HS-27A (cell line): ENCODE results near the gene RAF1.
A peak's percentile ranks its signal among the peaks of the same experiment; 100 is the strongest.
"Not testable (repeated sequence)": the region's sequence is repeated elsewhere in the genome, so short reads cannot be mapped to it uniquely, and the experiment has no call there.

Source experiments
- DNase-seq: peaks from one replicate; pipeline ENCODE4 v3.0.0-alpha.2; 2012; ENCODE audit warnings: low read depth, missing footprints

Gene RAF1

DNA sequence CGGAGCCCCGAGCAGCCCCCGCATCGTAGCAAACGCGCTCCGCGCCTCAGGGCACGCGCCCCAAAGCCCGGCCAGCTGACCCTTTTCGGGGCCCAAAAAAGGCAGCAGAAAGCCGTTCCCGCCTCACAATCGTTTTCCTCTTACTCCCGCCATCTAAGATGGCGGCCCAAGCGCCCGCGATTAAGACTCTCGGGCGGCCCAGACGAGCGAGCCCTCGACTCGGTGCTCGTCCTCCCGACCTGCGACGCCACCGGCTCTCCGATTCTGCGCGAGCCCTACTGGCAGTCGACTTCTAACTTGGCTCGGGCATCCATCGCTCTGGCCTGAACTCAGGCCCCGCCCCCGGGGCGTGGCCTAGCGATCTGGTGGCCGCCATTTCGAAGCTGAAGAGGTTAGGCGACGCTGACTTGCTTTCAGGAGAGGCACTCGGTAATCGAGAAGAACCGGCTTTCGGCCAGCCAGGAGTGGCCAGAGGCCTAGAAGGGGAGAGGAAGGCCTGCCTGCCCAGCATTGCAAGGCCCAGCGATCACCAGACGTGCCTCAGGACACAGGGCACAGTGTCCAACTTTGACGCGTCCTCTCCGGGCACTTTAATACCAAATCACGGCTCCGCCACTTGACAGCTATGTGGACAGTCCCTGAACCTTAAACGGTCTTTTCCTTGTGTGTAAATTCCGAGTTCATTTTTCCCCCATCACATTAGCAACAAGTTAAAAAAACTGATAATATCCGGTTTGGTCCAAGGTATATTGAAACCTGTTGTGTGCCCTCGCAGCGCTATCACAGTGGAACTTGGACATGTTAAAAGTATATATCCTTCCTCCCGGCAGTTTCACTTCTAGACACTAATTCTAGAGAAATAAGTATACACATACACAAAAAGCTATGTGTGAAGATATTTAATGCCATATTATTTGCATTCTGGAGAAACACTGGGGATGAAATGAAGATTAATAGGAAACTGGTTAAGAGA, at the start of gene RAF1:
TSS of gene RAF1 (minus strand) at position 182 of the 973 bp plus-strand sequence. CDS start 45,396 bp downstream, outside the sequence.
- peak; percentile 96 for DNase-seq

DNA sequence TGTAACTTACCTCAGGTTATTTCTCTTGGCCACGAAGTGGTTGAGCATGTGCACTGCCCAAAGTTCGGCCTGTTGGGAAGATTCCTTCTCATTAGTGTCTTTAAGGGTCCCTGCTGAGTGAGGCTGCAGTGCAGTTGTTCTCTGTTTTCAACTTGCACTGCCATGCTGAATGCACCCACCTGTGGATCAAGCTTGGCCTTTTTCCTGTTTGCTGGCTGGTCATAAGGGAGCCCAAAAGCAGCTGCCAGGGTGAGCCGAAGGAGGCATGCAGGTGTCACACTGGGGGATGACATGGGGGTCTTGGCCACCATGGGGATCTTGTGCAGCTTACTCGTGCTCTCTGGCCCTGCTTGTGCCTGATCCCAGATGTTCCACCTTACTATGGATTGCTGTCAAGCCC, 46.1 kb upstream of the RAF1 start:
- no peak for DNase-seq

DNA sequence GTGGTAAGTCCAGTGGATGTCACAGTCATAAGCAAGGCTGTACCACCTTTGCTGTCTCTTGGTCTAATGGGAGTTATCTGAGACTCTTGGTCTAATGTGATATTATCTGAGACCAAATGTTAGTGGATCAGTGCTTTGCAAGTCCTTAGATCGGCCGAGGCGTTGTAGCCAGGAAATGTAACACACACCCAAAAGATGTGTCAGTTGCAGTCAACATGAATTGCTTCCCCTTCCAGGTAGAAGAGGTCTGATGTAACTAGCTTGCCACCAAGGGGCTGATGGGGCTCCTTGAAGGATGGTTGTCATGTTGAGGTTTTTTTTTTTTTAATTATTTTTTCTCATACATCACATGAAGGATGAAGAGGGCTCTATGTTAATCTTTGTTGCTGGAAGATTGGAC, 45.4 kb upstream of the RAF1 start:
- no peak for DNase-seq

DNA sequence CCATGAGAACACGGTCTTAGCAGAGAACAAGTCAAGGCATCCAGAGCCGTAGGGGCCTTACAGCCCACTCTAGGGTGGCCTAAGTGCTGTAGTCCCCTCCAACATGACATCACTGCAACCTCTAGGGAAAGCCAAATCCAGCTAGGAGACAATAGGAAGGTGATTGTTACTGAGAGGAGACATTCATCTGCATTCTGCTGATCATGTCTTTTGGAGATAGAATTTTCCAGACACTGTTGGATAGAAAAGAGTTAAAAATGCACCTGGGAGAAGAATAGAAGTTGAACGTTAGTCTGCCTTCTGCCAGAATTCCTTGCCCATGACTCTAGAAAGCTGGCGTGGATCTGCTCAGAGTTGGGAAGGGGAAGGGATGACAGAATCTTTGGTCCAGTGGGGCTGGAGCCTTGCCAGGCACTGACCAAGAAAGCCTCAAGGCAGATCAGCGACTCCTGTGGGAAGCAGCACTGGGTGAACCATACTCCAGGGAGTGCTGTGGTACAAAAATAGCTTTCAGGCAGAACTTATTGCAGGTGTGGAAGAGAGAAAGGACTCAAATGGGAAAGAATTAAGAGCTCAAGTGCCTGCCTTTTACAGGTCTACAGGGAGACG, 44.8 kb upstream of the RAF1 start:
- DNase-seq, result peak; percentile 41

DNA sequence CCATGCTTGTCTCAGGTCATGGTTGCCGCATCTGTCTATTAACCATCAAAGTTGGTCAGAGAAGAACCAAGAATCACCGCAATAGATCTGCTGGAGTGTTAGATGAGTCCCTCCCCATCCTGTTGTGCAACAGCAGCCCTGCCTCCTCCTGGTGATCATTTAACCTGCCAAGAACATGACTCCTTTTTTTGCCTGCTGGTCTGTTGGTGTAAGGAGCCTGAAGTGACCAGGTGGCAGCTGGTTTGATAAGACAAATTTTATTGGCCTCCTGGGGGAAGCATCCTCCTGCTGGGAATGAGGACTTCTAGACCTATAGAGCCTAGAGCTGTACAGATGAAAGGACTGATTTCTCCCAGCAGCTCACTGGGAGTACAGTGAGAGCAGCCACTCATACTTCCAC, 43.5 kb upstream of the RAF1 start:
- DNase-seq, result no peak

DNA sequence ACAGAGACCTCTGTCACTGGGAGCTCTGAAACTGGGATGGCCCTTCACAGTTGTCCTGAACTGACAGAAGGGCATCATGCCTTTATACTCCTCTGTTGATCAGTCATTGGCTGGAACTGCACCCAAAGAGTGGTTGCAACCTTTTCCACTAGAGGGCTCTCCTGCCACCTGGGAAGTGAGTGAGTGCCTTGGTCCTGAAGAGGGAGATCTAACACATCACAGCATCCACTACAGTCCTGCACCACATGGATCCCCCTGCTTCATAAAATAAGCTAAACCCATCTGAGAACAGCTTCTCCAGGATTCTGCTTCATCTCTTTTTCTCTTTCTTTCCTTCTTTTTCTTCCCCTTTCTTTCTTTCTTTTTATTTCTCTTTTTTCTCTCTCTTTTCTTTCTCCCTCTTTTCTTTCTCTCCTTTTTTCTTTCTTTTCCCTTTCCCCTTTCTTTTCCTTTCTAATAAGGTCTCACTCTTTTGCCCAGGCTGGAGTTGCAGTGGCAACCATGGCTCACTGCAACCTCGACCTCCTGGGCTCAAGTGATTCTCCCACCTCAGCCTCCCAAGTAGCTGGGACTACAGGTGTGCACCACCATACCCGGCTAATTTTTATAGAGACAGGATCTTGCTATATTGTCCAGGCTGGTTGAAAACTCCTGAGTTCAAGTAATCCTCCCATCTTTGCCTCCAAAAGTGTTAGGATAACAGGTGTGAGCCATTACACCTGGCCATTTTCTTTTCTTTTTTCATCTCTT, 42.8 kb upstream of the RAF1 start:
- peak; percentile 46 for DNase-seq

DNA sequence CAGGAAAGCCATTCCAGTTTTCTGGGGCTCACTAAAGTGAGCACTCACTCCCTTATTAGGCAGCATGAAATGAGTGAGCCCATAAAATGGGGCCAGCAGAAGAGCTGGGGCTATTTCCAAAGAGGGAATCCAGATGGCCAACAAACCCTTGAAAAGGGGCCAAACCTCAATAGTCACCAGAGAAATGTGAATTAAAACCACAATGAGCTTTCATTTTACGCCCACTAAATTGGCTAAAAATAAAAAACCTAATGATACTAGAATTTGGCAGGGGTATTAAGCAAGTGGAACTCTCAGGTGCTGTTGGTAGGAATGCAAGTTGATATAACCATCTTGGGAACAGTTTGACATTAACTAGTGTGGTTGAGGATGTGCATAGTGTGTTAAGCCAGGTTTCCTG, 42.1 kb upstream of the RAF1 start:
- DNase-seq, result no peak

DNA sequence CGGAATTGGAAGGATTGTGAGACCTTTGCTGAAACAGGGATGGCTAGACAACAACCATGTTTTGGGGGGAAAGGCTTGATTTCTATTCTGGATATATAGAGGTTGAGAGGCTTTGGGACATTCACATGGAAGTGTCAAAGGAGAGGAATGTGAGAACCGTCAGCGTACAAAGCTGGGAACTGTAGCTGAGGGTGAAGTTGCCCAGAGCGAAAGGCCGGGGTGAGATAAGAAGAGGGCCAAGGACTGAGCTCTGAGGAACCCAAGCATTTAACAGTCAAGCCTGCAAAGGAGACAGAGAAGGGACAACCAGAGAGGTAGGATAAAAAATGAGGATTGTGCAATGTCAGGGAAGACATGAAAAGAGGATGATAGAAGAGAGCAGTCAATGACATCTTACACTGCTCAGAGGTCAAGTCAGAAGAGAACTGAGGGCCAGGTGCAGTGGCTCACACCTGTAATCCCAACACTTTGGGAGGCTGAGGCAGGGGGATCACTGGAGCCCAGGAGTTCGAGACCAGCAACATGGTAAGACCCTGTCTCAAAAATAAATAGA, 41.5 kb upstream of the RAF1 start:
- no peak for DNase-seq

DNA sequence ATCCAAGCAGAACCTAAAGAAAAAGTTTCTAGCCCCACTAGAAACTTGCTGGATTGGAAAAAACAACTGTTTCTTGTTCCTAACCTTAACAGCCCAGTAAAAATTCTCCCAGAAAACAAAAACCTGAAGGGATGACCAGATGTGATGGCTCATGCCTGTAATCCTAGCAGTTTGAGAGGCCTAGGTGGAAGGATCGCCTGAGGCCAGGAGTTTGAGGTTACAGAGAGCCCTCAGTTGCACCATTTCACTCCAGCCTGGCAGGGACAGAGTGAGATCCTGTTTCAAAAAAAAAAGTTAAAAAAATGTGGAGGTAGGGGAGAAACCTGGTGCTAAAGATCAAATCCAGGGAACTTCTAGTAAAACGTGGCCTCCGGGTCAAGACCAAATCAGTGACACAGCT, 38.6 kb upstream of the RAF1 start:
- no peak for DNase-seq

DNA sequence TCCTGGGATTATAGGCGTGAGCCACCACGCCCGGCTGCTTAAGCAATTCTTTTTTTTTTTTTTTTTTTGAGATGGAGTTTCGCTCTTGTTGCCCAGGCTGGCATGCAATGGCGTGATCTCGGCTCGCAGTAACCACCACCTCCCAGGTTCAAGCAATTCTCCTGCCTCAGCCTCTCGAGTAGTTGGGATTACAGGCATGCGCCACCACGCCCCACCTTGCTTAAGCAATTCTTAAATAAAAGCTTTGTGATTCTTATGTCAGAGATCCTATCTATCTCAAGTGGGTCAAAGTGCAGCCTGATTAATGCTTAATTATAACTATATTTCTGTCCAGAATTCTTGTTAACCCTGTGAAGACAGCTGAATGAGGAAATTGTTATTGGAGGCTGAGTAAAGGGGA, 37.7 kb upstream of the RAF1 start:
- DNase-seq, result not testable (repeated sequence)

DNA sequence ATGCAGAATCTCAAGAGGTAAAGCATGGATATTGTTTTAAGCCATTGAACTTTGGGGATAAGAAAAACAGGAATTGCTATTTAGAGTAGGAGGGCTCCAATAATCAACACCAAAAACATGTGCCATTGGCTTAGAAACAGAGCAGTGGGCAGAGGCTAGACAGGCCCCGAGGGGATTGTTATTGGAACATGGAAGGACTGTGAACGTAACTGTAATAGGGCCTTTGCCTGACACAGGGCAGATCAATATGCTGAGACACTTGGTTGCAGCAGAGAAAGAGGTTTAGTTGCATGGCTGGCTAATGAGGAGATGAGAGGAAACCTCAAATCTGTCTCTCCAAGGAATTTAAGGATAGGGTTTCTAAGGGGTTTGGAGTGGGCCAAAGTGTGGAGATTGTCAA, 36.9 kb upstream of the RAF1 start:
- DNase-seq, result no peak

DNA sequence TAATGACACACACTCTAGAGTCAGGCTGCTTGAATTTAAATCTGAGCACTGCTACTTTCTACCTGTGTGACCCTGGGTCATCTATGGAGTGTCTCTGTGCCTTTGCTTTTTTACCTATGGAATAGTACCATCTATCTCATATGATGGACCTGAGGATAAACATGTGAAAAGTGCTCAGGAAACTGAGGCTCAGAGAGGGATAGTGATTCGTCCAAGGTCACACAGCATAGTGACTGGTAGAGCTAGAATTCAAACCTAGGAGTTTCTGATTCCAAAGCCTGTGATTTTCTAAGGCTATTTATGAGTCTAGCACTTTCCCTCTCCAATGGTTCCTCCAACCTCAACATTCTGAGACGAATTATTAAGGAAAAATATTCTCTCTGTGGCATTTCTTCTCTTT, 32.0 kb upstream of the RAF1 start:
- DNase-seq, result no peak

DNA sequence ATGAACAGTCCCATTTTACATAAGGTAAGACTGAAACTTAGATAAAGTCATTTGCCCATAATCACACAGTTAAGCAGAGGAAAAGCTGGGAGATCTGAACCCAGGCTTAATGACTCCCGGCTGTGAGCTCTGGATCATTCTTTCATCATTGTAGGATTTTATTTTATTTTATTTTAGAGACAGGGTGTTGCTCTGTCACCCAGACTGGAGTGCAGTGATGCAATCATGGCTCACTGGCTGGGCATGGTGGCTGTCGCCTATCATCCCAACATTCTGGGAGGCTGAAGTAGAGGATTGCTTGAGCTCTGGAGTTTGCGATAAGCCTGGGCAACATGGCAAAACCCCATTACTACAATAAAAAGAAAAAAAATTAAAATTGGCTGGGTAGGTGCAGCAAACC, 31.2 kb upstream of the RAF1 start:
- no peak for DNase-seq

DNA sequence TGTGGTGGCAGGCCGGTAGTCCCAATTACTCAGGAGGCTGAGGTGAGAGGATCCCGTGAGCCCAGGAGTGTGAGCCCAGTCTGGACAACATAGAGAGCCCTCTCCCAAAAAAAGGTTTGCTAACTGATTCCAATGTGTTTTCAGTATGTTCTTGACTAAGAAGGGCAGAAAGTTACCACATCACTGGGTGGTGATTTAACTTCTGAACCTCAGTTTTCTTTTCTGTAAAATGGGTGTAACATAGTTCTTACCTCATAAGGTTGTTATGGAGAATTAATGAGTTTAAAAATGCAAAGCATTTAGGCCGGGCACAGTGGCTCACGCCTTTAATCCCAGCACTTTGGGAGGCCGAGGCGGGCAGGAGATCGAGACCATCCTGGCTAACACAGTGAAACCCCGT, 28.5 kb upstream of the RAF1 start:
- no peak for DNase-seq

DNA sequence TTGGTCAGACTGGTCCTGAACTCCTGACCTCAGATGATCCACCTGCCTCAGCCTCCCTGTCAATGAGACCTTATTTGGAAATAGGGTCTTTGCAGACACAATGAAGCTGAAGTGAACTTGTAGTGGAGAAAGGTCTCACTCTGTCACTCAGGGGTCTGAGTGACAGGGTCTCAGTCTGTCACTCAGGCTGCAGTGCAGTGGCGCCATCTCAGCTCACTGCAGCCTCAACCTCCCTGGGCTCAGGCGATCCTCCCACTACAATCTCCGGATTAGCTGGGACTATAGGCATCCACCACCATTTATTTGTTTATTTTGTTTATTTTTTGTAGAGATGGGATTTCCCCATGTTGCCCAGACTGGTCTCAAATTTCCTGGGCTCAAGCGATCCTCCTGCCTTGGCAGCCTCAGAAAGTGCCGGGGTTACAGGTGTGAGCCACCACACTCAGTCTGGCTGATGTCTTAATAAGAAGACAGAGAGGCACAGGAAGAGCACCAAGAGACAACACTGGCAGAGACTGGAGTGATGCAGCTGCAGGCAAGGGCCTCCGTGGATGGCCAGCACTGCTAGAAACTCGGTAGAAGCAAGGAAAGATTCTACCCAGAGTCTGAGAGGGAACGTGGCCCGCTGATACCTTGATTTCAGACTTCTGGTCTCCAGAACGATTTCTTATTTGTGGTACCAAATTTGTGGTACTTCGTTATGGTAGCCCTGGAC, 26.2 kb upstream of the RAF1 start:
- DNase-seq, result no peak

DNA sequence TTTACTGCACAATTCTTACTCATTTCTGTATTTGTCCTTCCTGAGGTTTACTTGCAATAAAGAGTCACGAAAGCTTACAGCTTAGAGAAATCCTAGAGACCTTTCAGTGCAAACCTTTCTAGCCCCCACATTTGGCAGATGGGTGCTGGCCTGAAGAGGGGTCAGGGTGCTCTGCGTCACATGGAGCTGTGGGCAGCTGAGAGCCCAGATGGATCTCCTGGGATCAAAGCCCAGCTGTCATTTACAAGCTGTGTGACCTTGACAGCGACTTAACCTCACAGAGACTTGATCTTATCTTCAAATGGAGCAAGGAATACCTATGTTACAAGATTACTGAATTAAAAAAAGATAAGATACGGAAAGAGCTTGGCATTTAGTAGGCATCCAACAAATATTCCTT, 24.0 kb upstream of the RAF1 start:
- DNase-seq, result no peak

DNA sequence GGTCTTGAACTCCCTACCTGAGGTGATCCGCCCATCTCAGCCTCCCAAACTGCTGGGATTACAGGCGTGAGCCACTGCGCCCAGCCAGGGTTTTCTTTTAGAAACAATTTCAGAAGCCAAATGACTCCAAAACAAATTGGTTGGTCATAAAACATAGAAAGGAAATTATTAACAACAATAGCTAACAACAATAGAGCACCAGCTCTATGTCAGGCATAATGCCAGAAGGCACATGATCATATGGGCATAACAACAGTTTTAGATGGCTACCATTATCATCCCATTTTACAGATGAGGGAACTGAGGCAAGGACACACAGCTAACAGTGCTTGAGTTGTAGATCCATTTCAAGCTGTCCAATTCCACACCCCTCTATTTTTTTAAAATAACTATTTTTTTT, 22.2 kb upstream of the RAF1 start:
- DNase-seq, result no peak

DNA sequence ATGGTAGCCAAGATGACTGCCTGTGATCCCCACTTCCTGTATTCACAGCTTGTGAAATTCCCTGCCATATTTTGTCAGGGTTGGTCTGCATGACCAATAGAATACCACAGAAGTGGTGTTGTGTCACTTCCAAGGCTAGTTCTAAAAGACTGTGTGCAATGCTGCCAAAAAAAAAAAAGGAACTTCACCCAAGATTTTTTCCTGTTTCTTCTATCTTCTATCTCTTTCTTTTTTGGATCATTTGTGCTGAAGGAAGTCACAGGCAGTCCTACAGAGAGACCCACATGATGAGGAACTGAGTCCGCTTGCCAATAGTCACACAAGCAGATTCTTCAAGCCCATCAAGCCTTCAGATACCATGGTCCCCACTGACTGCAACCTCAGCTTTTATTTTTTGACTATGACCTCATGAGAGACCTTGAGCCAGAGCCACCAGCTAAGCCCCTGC, 18.1 kb upstream of the RAF1 start:
- DNase-seq, result no peak

DNA sequence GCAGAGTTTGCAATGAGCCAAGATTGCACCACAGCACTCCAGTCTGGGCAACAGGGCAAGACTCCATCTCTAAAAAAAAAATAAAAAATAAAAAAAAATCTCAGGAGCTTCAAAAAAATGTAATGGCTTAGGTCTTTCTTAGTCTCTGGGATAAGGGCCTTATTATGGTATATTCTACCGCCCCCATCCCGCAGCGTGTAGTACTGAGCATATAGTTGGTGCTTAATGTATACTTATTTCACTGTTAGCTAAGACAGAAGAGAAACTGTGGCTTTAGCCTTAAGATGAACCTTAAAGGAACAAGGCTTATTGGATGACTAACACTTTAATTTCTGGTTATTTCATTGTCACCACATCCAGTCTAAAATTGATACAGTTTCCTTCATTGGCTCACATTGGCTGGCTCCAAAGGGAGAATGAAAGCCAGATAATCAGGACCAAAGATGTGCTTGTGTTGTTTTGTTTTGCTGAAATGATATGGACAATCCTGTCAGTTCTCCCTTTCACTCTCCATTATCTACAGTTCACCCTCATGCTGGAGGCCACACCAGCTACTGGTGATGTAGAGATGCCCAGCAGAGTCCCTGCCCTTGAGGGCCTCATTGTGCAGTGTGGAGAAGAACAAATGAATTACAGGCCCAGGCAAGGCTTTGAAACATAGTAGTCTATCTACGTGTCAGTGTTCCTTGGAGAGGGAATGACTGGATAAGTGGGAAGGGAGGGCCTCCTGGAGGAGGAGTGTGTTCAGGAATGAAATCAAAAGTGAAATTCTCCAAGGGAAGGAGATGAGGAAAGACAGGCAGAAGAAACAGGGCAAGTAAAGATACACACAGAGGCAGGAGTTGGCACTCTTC, 17.4 kb upstream of the RAF1 start:
- no peak for DNase-seq

DNA sequence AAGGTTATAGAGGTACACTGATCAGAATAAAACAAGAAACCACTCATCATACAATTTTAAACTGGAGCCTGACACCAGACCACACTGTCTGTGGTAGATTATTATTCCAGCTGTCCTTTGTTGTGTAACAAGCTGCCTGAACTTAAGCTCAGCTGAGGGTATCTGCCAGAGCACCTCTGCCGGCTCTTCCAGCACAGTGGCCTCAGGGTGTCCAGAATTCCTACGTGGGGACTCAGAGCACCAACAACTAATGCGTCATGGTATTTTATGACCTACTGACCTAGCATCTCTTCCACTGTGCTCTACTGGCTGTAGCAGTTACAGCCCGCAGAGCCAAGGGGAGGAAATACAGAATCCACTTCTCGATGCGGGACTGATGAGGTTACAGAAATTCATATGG, 15.6 kb upstream of the RAF1 start:
- DNase-seq, result no peak

DNA sequence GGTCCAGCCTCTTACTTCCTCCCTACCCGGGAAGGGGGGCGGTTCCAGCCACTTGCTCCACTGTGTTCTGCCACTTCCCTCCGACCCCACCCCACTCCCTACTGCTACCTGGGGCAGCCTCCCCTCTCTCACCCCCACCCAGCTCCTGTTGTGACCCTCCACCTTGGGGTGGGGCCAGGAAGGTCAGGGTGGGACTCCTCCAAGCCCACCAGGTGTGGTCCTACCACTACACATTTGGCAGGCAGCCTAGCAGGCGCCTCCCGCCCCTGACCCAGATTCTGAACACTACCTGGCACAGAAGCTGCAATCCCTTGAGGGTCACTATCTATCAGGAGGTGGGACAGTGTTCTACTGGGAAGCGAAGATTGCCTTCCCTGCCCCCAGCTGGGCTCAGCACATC, 13.7 kb upstream of the RAF1 start:
- DNase-seq, result no peak
